IPS-18c (cell line): ENCODE data around the gene HCN2.

Experiments
- H3K4me3 ChIP-seq: 2 replicates; pipeline ENCODE4 v1.7.0; 2013; ENCODE audit warnings: low read depth, mild to moderate bottlenecking, low read length, moderate library complexity; ENCODE audit not compliant: insufficient read depth
- H3K9me3 ChIP-seq: one replicate; pipeline ENCODE4 v1.6.1; 2013; ENCODE audit warnings: mild to moderate bottlenecking, low read length, moderate library complexity; ENCODE audit not compliant: control insufficient read depth, insufficient read depth

The HCN2 gene

DNA sequence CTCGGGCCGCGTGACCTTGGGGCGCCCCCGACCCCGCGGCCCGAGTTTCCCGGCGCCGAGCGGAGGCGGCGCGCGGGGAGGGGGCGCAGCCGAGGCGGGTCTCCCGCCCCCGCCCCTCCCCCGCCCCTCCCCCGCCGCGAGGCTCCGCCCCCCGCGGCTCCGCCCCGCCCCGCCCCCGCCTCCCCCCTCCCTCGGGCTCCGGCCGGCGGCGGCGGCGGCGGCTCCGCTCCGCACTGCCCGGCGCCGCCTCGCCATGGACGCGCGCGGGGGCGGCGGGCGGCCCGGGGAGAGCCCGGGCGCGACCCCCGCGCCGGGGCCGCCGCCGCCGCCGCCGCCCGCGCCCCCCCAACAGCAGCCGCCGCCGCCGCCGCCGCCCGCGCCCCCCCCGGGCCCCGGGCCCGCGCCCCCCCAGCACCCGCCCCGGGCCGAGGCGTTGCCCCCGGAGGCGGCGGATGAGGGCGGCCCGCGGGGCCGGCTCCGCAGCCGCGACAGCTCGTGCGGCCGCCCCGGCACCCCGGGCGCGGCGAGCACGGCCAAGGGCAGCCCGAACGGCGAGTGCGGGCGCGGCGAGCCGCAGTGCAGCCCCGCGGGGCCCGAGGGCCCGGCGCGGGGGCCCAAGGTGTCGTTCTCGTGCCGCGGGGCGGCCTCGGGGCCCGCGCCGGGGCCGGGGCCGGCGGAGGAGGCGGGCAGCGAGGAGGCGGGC is at the start of gene HCN2:
Gene HCN2, plus strand, starts transcription at position 189 of the 703 bp plus-strand sequence. Its CDS starts 65 bp downstream, at position 254.
- peak within 1 kb of the TSS; percentile 40 for H3K4me3 ChIP-seq
- H3K9me3 ChIP-seq, result no peaks in the 10 kb centered on the region

DNA sequence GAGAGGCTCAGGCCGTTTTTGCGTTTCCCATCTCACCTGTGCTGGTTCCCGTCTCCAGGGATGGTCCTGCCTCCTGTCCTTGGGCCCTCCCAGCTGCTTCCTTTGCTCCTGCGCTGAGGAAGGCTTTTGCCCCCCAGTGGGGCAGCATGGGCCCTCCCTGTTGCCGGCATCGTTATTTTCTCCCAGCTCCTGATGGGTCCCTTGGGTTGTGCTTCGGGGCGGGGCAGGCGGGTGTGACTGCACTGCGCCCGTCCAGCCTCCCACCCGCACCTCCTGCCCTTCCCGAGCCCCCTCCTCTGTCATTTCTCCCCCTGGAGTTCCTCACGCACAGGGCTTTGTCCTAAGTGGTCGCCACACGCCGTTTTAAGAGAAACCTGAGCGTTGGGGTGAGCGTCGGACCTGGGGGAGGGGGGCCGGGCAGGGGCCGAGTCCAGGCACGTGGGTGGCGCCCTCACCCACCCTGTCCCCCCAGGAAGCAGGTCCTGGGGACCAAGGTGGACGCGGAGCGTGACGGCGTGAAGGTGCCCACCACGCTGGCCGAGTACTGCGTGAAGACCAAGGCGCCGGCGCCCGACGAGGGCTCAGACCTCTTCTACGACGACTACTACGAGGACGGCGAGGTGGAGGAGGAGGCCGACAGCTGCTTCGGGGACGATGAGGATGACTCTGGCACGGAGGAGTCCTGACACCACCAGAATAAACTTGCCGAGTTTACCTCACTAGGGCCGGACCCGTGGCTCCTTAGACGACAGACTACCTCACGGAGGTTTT is 48.6 kb upstream of the HCN2 start:
- Histone ChIP-seq H3K9me3 (no peaks in the 10 kb centered on the region), H3K4me3 (no peak overlapping the region)

GRCh38 chr19:541699-542098 is 48.0 kb upstream of the HCN2 start:
- H3K4me3 ChIP-seq, result no peak overlapping the region
- H3K9me3 ChIP-seq, result no peaks in the 10 kb centered on the region

DNA sequence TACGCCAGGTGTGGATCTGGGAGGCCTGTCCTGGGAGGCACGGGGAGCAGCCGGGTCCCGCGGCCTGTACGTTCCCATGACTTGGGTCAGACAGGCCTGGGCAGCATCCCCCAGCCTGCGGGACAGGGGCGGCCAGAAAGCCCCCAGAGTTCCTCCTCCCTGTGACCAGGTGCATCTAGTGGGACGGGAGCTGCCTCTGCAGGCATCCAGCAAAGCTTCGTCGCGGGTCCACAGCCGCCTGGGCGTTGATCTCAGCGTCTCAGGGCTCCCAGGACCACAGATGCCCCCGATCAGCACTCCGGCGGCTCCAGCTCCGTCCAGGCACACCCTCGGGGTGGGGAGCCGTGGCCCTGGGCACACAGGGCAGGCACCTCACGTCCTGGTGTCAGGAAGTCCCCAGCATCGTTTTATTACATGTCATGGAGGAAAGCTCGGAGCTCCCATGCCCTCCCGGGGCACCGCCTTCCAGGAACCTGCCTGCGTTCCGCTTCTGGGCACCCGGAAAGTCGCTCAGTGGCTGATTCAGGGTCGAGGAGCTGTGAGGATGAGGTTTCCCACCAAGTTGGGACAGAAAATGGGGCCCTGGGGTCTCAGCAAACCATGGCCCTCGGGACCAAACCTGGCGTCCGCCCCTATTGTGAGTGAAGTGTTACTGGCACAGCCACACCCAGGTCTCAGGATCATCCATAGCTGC is 47.4 kb upstream of the HCN2 start:
- no peak overlapping the region for H3K4me3 ChIP-seq

DNA sequence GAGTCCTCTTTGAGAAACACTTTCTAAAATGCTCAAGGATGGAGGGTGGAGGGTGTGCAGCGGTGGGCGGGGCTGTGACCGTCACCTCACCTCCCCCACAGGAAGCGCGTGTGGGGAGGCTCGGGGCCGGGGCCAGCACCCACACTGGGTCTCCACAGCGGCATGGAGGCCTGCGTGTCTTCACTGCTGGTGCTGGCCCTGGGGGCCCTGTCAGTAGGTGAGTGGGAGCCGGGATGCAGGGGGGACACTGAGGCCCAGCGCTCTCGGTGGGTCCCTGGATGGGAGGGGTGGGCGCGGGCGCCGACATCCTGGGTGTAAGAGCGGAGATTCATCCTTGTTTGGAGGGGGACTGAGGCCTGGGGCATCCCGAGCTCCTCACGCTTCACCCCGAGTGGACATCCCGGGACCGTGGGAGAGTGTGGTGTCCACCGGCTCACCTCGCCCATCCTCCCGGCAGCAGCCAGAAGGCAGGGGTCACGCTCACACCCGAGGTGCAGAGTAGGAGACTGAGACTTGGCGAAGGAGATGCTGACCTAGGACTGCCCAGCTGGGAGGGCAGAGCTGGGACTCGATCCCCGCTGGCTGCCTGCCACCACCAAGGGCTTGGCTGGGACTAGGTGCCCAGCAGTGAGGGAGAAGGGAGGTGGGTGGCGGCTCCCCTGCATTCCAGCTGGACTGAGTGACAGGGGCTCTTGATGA is 45.6 kb upstream of the HCN2 start, which contains the start of gene GZMM:
Gene GZMM, plus strand, starts transcription at position 144 of the 699 bp plus-strand sequence. Its CDS starts 19 bp downstream, at position 163.
- Histone ChIP-seq H3K4me3 (no peak within 1 kb of the TSS), H3K9me3 (no peaks in the 10 kb centered on the region)

More for the DNA sequence above, 47.4 kb upstream of the HCN2 start:
- H3K9me3 ChIP-seq, result no peaks in the 10 kb centered on the region

DNA sequence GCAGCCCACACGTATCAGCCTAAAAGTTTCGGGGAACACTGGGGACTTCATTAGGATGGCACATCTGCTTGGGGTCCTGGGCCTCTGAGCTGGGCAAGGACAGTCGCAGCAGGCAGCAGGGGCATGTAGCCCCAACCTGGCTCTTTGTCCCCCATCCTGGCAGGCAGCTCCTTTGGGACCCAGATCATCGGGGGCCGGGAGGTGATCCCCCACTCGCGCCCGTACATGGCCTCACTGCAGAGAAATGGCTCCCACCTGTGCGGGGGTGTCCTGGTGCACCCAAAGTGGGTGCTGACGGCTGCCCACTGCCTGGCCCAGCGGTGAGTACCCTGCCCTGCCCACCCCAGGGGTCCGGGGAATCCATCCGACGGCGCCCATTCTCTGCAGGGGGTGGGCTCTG is 42.6 kb upstream of the HCN2 start:
- Histone ChIP-seq H3K9me3 (no peaks in the 10 kb centered on the region), H3K4me3 (no peak overlapping the region)

DNA sequence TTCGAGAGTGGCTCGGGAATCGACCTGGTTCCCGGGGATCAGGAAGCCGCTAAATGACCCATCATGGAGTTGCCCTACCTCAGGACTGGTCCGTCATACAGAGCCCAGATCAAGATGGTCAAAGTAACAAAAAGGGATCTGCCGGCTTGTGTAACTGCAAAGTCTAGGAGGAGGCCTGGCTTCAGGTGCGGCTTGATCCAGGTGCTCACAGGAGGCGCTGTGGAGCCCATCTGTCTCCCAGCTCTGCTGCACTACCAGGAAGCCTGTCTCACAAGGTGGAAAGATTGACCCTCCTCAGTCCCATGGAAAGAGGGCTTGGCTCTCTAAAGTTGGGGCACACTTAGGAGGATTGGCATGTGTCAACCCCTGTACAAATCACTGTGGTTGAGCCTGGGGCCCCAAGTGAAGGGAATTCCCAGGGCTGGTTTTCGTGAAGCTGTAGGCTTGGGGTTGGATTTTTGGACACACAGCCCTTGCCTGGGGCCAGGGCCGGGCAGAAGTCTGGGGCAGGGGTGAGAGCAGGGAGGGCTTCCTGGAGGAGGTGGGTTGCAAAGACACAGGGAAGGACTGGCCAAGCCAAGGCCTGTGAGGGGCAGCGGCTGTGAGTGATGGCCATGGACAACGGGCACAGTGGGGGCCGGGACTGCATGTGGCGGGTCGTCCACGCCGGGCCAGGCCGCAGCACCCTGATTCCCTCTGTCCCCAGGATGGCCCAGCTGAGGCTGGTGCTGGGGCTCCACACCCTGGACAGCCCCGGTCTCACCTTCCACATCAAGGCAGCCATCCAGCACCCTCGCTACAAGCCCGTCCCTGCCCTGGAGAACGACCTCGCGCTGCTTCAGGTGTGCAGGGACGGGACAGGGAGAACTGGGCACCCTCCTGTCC is 41.6 kb upstream of the HCN2 start:
- no peaks in the 10 kb centered on the region for H3K9me3 ChIP-seq
- H3K4me3 ChIP-seq, result no peak overlapping the region

- Histone ChIP-seq H3K4me3 (no peak overlapping the region), H3K9me3 (no peaks in the 10 kb centered on the region)
These were observed 40.5 kb upstream of the HCN2 start for GRCh38 chr19:548886-549830.

- no peaks in the 10 kb centered on the region for H3K9me3 ChIP-seq
- no peak overlapping the region for H3K4me3 ChIP-seq
These were observed 34.9 kb upstream of the HCN2 start for GRCh38 chr19:554817-555216.

DNA sequence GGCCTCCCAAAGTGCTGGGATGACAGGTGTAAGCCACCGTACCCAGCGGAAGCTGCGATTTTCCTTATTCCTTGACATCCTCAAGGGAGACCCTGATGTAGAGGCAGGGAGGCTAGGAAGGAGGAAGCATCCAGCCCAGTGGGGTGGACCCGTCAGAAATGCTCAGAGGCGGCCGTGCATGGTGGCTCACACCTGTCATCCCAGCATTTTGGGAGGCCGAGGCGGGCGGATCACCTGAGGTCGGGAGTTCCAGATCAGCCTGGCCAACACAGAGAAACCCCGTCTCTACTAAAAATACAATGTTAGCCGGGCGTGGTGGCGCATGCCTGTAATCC is 34.2 kb upstream of the HCN2 start:
- H3K4me3 ChIP-seq, result no peak overlapping the region
- no peaks in the 10 kb centered on the region for H3K9me3 ChIP-seq

GRCh38 chr19:556611-557382 is 32.9 kb upstream of the HCN2 start:
- Histone ChIP-seq H3K4me3 (no peak overlapping the region), H3K9me3 (no peaks in the 10 kb centered on the region)

DNA sequence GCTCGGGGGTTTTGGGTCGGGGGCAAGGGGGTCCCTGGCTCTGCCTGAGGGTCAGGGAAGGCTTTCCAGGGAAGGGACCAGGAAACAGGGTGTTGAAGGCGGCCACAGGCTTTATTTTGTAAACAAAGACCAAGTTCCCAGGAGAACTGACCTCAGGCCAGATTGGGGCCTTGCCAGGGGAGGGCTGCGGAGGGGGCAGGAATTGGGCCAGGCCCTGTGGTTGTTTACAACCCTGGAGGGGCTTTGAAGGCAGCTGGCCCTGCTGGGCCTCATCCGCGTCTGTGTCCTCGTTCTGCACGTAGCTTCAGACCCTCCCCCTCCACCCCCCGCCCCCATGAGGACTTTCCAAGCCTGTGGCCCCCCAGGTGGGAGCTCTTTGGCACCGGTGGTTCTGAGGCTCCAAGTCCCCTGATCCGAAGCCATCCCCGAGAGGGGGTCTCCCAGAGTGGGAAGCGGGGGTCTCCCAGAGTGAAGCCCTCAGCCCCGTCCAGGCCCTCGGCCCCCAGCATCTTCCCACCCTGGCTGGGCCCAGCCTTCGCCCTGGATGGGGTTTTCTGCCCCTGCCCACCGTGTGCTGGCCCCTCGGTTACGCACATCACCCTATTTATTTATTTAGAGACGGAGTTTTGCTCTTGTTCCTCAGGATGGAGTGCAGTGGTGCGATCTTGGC is 30.8 kb upstream of the HCN2 start:
- no peaks in the 10 kb centered on the region for H3K9me3 ChIP-seq
- no peak overlapping the region for H3K4me3 ChIP-seq

DNA sequence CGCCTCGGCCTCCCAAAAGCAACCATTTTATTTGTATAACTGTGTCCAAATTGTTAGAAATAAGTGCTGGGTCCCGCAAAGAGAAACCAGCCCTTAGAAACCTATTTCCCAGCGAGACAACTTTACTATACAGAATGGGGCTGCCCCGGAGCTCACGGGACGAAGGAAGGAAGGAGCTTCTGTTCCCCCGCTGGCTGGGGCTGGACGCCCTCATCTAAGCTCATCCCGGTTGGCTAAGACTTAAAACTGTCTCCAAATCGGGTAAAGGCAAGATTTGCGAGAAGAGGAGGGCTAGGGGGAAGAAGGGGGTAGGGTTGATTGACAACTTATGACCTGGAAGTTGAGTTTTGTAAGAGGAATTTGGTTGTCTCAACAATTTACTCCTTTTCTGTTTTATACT is 29.6 kb upstream of the HCN2 start:
- Histone ChIP-seq H3K9me3 (no peaks in the 10 kb centered on the region), H3K4me3 (no peak overlapping the region)

GRCh38 chr19:566403-566802 is 23.3 kb upstream of the HCN2 start:
- no peak overlapping the region for H3K4me3 ChIP-seq
- H3K9me3 ChIP-seq, result no peaks in the 10 kb centered on the region

DNA sequence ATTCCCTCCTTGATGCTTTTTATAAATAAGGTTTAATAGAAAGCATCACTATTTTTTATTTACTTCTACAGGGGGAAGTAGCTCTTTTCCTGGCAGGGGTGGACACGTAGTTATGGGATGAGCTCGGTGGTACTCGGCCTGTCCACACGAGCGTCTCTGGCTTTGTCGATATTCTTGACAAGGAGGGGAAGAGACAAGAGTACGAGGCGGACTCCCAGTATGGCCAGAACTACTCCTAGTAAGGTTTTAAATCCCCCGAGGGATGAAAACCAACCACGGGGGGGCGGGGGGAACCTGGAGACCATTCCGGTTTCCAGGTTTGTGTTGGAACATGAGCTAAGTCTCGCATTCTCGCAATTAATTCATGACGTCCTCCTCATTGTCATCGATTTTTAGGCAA is 22.8 kb upstream of the HCN2 start:
- H3K9me3 ChIP-seq, result no peaks in the 10 kb centered on the region

More for the DNA sequence above, 22.8 kb upstream of the HCN2 start:
- no peak overlapping the region for H3K4me3 ChIP-seq
